Measurements from ENCODE around the gene TYK2. TPM values are rescaled to one million over a fixed set of nuclear protein-coding genes. Genes with fewer than 3 reads are reported as not detected.

Gene TYK2
- total RNA-seq, 4 donors from 2014 or later: 111 to 463 (median 201) TPM

Small RNA genes within 50 kb of the gene (small RNA-seq; reads per million reads assigned to genes)
- 0 reads per million in 4 donors for gene AC011511.1
- 0 reads per million in 4 donors for gene AC011511.4

Other genes starting within 250 kb of the TYK2 start
- gene DNMT1, start 185.6 kb downstream of the TYK2 start, total RNA-seq: 100 to 1,000 TPM in 1 of 4 donors, 10 to 100 TPM in 3; 23.3 to 122 (median 42.0) TPM
- gene S1PR2, start 149.2 kb downstream of the TYK2 start, total RNA-seq: 1 to 10 TPM in 3 of 4 donors, under 1 TPM in 1; 0.80 to 7.1 (median 3.5) TPM
- 10 to 100 TPM; 44.1 to 89.6 (median 62.5) TPM for gene MRPL4, start 128.4 kb downstream of the TYK2 start, total RNA-seq
- gene ICAM1, start 109.5 kb downstream of the TYK2 start, total RNA-seq: 10 to 100 TPM in 1 of 4 donors, 1 to 10 TPM in 3; 6.4 to 26.6 (median 7.7) TPM
- under 1 TPM in 2 of 4 donors, not detected in 2; 0.48 to 0.55 TPM for gene ICAM4, start 93.6 kb downstream of the TYK2 start, total RNA-seq
- under 1 TPM in 2 of 4 donors, not detected in 2; 0.27 to 0.48 TPM for gene ICAM5, start 90.6 kb downstream of the TYK2 start, total RNA-seq
- gene ZGLP1, start 70.8 kb downstream of the TYK2 start, total RNA-seq: 1 to 10 TPM; 1.9 to 8.2 (median 3.8) TPM
- gene FDX2, start 64.6 kb downstream of the TYK2 start, total RNA-seq: 10 to 100 TPM in 1 of 4 donors, 1 to 10 TPM in 2, not detected in 1; 6.1 to 28.9 (median 8.4) TPM
- 10 to 100 TPM; 35.0 to 39.6 (median 38.6) TPM for gene RAVER1, start 47.0 kb downstream of the TYK2 start, total RNA-seq
- 10 to 100 TPM in 2 of 4 donors, 1 to 10 TPM in 2; 2.6 to 17.5 (median 8.6) TPM for gene ICAM3, start 40.9 kb downstream of the TYK2 start, total RNA-seq
- 100 to 1,000 TPM; 125 to 168 (median 162) TPM for gene CDC37, start 23.0 kb upstream of the TYK2 start, total RNA-seq
- gene PDE4A, start 40.0 kb upstream of the TYK2 start, total RNA-seq: 10 to 100 TPM in 3 of 4 donors, 1 to 10 TPM in 1; 9.0 to 15.9 (median 13.1) TPM
- gene KEAP1, start 122.8 kb upstream of the TYK2 start, total RNA-seq: 100 to 1,000 TPM in 1 of 4 donors, 10 to 100 TPM in 3; 54.8 to 348 (median 79.1) TPM
- gene S1PR5, start 136.9 kb upstream of the TYK2 start, total RNA-seq: not detected
- gene ATG4D, start 163.3 kb upstream of the TYK2 start, total RNA-seq: 100 to 1,000 TPM in 2 of 4 donors, 10 to 100 TPM in 2; 79.9 to 164 (median 100) TPM
- 10 to 100 TPM; 12.7 to 53.1 (median 27.9) TPM for gene KRI1, start 185.4 kb upstream of the TYK2 start, total RNA-seq
- 10 to 100 TPM in 1 of 4 donors, 1 to 10 TPM in 3; 4.9 to 11.4 (median 7.1) TPM for gene CDKN2D, start 188.4 kb upstream of the TYK2 start, total RNA-seq
- gene AP1M2, start 206.7 kb upstream of the TYK2 start, total RNA-seq: 100 to 1,000 TPM in 1 of 4 donors, 10 to 100 TPM in 3; 22.8 to 111 (median 63.1) TPM
- 100 to 1,000 TPM in 1 of 4 donors, 10 to 100 TPM in 3; 36.6 to 371 (median 81.4) TPM for gene SLC44A2, start 245.0 kb upstream of the TYK2 start, total RNA-seq

Measured in transverse colon (tissue), 4 donors.